ENCODE measurements around the gene DUSP7. TPM values are rescaled to one million over a fixed set of nuclear protein-coding genes. Genes with fewer than 3 reads are reported as not detected.

The DUSP7 gene
- total RNA-seq, 1 donor from 2014 or later: 24.9 TPM

- TF ChIP-seq CTCF (IDR thresholded peaks at IDR 0.05; ENCODE audit: insufficient read depth, low read depth, low read length) (no peak), EZH2 (IDR thresholded peaks at IDR 0.05; ENCODE audit: insufficient read depth, low read length) (no peak)
- no peaks in the 10 kb centered on the region for H3K9me3 Mint-ChIP-seq (ENCODE audit: unreplicated experiment)
- Histone ChIP-seq H3K4me3 (ENCODE audit: insufficient read depth, low read depth, low read length) (no peak overlapping the region), H3K4me2 (ENCODE audit: low read length) (no peak overlapping the region), H4K20me1 (ENCODE audit: insufficient read depth, low read length) (no peaks in the 10 kb centered on the region), H3K9ac (ENCODE audit: low read length) (no peak overlapping the region), H3K9me3 (ENCODE audit: insufficient read depth, low read depth, low read length) (no peaks in the 10 kb centered on the region), H2AFZ (ENCODE audit: low read depth, low read length) (no peak overlapping the region), H3K27ac (ENCODE audit: low read depth, low read length) (no peak overlapping the region), H3K27me3 (ENCODE audit: insufficient read depth, low read length) (no peaks in the 10 kb centered on the region), H3K79me2 (ENCODE audit: insufficient read depth, low read length) (peaks cover 5% of the 10 kb centered on the region), H3K36me3 (ENCODE audit: insufficient read depth, low read length) (no peaks in the 10 kb centered on the region), H3K4me1 (ENCODE audit: insufficient read depth, low read length) (peaks cover 19% of the 10 kb centered on the region)
- H3K4me3 Mint-ChIP-seq (ENCODE audit: unreplicated experiment): no peak overlapping the region
- DNase-seq (ENCODE audit: low read depth) (no peak), FAIRE-seq (no peak)
- peaks cover 2% of the 10 kb centered on the region for H3K36me3 Mint-ChIP-seq (ENCODE audit: low read depth, unreplicated experiment)
- H3K4me1 Mint-ChIP-seq (ENCODE audit: low read depth, unreplicated experiment): peaks cover 3% of the 10 kb centered on the region
- H3K27me3 Mint-ChIP-seq (ENCODE audit: low read depth, unreplicated experiment): peaks cover 25% of the 10 kb centered on the region
- no peak overlapping the region for H3K27ac Mint-ChIP-seq (ENCODE audit: unreplicated experiment)
Measured at GRCh38 chr3:52061121-52061910, 4.9 kb upstream of the DUSP7 start.

- H3K4me1 Mint-ChIP-seq (ENCODE audit: low read depth, unreplicated experiment): peaks cover 3% of the 10 kb centered on the region
- H3K4me2 ChIP-seq (ENCODE audit: low read length): no peak overlapping the region
- peaks cover 19% of the 10 kb centered on the region for H3K79me2 ChIP-seq (ENCODE audit: insufficient read depth, low read length)
- H3K9ac ChIP-seq (ENCODE audit: low read length): no peak overlapping the region
- no peak overlapping the region for H3K27ac ChIP-seq (ENCODE audit: low read depth, low read length)
- no peaks in the 10 kb centered on the region for H3K36me3 ChIP-seq (ENCODE audit: insufficient read depth, low read length)
- TF ChIP-seq CTCF (IDR thresholded peaks at IDR 0.05; ENCODE audit: insufficient read depth, low read depth, low read length) (no peak), EZH2 (IDR thresholded peaks at IDR 0.05; ENCODE audit: insufficient read depth, low read length) (no peak)
- no peak for DNase-seq (ENCODE audit: low read depth)
- FAIRE-seq: no peak
- H3K36me3 Mint-ChIP-seq (ENCODE audit: low read depth, unreplicated experiment): peaks cover 2% of the 10 kb centered on the region
- no peaks in the 10 kb centered on the region for H3K9me3 Mint-ChIP-seq (ENCODE audit: unreplicated experiment)
- H3K9me3 ChIP-seq (ENCODE audit: insufficient read depth, low read depth, low read length): no peaks in the 10 kb centered on the region
- H4K20me1 ChIP-seq (ENCODE audit: insufficient read depth, low read length): peaks cover under 1% of the 10 kb centered on the region
- H3K27me3 Mint-ChIP-seq (ENCODE audit: low read depth, unreplicated experiment): peaks cover 25% of the 10 kb centered on the region
- H3K4me1 ChIP-seq (ENCODE audit: insufficient read depth, low read length): peaks cover 20% of the 10 kb centered on the region
- H2AFZ ChIP-seq (ENCODE audit: low read depth, low read length): no peak overlapping the region
- H3K27ac Mint-ChIP-seq (ENCODE audit: unreplicated experiment): no peak overlapping the region
- no peak overlapping the region for H3K4me3 ChIP-seq (ENCODE audit: insufficient read depth, low read depth, low read length)
- H3K4me3 Mint-ChIP-seq (ENCODE audit: unreplicated experiment): no peak overlapping the region
- no peaks in the 10 kb centered on the region for H3K27me3 ChIP-seq (ENCODE audit: insufficient read depth, low read length)
Measured at GRCh38 chr3:52059781-52060180, 3.4 kb upstream of the DUSP7 start.
